Activated T-helper 2 cell treated with anti-CD3 and anti-CD28 coated beads, Interferon-gamma antibody, Interleukin-2, Interleukin-4, amounts not matched to agents 10 μg/mL and 5 μg/mL and 100 μg/mL, durations not matched to agents 14 hours and 24 hours and 36 hours (primary cell): ENCODE data around the gene TFAP2E. TPM values are rescaled to one million over a fixed set of nuclear protein-coding genes. Genes with fewer than 3 reads are reported as not detected.

Experiments
- DNase-seq: peaks from one replicate; pipeline ENCODE4 v3.0.0; 2021; ENCODE audit warnings: low spot score
- H3K27ac Mint-ChIP-seq: one replicate; pipeline ENCODE4 v1.8.0; 2021; ENCODE audit warnings: mixed read lengths
- H3K27me3 Mint-ChIP-seq: one replicate; pipeline ENCODE4 v1.8.0; 2021; ENCODE audit warnings: low read depth, mixed read lengths
- H3K36me3 Mint-ChIP-seq: one replicate; pipeline ENCODE4 v1.8.0; 2021; ENCODE audit warnings: low read depth, mixed read lengths
- H3K4me1 Mint-ChIP-seq: one replicate; pipeline ENCODE4 v1.8.0; 2021; ENCODE audit warnings: low read depth, mixed read lengths
- H3K4me3 Mint-ChIP-seq: one replicate; pipeline ENCODE4 v1.8.0; 2021; ENCODE audit warnings: low read depth, mild to moderate bottlenecking, moderate library complexity, mixed read lengths
- H3K9me3 Mint-ChIP-seq: one replicate; pipeline ENCODE4 v1.8.0; 2021; ENCODE audit warnings: mixed read lengths
- intact Hi-C: fragments of 100-400 bp; cut with micrococcal nuclease; formaldehyde crosslinking; loops from one replicate; pipeline ENCODE4 v1.15.1; 2023
- total RNA-seq: library from RNA; stranded (reverse); gene quantifications from 2 replicates; pipeline ENCODE4 v1.2.3, GENCODE V29; 2022

The TFAP2E gene
- total RNA-seq, 1 donor from 2014 or later = 0.50 TPM

DNA sequence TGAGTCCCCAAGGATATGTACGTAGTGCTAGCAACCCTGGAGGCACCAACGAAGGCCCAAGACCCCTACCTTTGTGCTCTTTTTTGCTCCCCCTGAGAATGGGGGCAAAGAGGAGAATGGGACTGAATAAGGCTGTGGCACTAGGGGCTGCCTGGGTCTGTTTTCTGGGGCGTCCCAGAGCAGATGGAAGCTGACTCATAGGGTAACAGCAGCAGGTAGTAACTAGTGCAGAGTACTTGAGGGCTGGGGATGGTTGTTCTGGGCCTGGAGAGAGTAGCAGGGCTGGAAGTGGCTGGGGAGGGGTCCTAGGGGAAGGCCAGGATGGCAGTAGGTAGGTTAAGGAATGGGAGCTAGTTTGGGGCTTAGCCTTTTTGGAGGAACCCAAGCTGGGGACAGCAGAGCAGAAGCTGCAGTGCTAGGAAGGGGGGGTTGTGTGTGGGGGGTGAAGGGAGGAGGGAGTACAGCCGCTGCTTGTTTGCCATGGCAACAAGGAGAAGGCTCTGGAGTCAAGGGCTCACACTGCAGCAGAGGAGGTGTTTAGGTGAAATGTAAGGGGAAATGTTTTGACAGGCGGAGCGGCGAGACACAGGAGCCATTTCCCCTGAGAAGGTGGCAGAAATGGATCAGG lies 13.7 kb upstream of the TFAP2E start:
- Mint-ChIP-seq H3K27me3 (no peaks in the 10 kb centered on the region), H3K36me3 (peaks cover 23% of the 10 kb centered on the region), H3K27ac (peak overlapping the region; percentile 13), H3K4me3 (peak overlapping the region; percentile 42), H3K4me1 (peaks cover 45% of the 10 kb centered on the region), H3K9me3 (no peaks in the 10 kb centered on the region)
- intact Hi-C loops = no loop called here
- DNase-seq = no peak

DNA sequence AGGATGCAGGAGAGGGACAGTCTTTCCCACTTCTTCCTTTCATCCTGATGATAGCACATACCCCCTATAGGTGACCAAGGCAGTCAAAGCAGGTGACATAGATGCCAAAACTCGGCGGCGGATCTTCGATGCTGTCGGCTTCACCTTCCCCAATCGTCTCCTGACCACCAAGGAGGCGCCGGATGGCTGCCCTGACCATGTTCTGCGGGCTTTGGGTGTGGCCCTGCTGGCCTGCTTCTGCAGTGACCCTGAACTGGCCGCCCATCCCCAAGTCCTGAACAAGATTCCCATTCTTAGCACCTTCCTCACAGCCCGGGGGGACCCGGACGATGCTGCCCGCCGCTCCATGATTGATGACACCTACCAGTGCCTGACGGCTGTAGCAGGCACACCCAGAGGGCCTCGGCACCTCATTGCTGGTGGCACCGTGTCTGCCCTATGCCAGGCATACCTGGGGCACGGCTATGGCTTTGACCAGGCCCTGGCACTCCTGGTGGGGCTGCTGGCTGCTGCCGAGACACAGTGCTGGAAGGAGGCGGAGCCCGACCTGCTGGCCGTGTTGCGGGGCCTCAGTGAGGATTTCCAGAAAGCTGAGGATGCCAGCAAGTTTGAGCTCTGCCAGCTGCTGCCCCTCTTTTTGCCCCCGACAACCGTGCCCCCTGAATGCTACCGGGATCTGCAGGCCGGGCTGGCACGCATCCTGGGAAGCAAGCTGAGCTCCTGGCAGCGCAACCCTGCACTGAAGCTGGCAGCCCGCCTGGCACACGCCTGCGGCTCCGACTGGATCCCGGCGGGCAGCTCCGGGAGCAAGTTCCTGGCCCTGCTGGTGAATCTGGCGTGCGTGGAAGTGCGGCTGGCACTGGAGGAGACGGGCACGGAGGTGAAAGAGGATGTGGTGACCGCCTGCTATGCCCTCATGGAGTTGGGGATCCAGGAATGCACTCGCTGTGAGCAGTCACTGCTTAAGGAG lies 12.6 kb upstream of the TFAP2E start:
- DNase-seq = no peak
- Mint-ChIP-seq H3K27ac (no peak overlapping the region), H3K27me3 (no peaks in the 10 kb centered on the region), H3K9me3 (no peaks in the 10 kb centered on the region), H3K4me1 (peaks cover 39% of the 10 kb centered on the region), H3K4me3 (no peak overlapping the region), H3K36me3 (peaks cover 21% of the 10 kb centered on the region)
- intact Hi-C loops = no loop called here

DNA sequence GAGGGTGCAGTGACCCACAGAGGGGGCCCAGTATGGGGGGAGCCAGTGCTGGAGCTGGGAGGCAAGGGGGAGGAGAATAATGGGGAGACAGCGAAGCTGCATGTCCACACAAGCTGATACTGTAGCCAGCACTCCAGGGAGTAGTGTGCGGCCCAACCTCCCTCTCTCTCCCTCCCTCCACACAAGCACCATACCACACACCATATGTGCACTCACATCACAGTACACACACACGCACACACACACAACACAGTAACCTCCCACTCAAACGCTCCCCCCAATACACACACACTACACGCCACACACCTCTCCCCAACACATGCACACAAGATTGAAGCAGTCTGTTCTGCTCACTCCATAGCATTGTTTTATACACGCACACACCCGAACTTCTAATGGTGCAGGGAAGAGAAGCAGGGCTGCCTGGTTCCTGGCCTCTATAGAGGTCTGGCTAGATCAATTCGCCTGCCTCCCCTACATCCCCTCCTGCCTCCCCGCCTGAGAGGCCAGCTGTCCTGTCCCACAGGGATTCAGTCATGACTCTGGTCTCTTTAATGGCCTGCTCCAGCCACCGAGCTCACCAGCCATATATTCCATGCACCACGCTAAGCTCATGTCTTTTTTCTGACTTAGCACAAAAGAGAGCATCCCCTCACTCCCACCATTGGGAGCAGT lies 11.7 kb upstream of the TFAP2E start:
- no peak for DNase-seq
- Mint-ChIP-seq H3K36me3 (peaks cover 23% of the 10 kb centered on the region), H3K27me3 (no peaks in the 10 kb centered on the region), H3K27ac (no peak overlapping the region), H3K4me1 (peaks cover 30% of the 10 kb centered on the region), H3K4me3 (no peak overlapping the region), H3K9me3 (no peaks in the 10 kb centered on the region)
- intact Hi-C loops = no loop called here

DNA sequence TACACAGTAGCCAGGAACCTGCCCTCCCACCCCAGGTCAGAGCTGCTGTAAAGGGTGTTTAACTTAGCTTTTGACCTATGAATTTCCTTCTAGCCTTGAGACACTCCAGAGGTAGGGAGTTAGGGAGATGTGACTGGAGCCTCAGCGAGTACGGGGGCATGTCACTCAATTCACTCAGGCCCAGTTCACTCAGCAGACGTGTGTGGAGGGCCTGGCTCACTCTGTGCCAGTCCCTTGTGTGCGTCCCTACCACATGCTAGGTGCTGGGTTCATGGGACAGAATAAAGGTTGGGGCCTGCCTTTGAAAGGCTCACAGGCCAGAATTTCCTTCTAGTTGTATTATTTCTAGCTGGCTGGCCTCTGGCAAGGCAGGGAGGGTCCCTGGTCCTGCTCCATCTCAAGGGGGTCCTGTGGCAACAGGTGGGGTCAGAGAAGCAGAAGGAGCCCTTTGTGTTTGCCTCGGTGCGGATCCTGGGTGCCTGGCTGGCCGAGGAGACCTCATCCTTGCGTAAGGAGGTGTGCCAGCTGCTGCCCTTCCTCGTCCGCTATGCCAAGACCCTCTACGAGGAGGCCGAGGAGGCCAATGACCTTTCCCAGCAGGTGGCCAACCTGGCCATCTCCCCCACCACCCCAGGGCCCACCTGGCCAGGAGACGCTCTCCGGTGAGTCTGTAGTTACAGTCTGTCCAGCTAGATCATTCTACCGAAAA lies 11.0 kb upstream of the TFAP2E start:
- H3K4me1 Mint-ChIP-seq = peaks cover 27% of the 10 kb centered on the region
- no peaks in the 10 kb centered on the region for H3K27me3 Mint-ChIP-seq
- no peak for DNase-seq
- no peak overlapping the region for H3K27ac Mint-ChIP-seq
- no peak overlapping the region for H3K4me3 Mint-ChIP-seq
- intact Hi-C loops = no loop called here
- no peaks in the 10 kb centered on the region for H3K9me3 Mint-ChIP-seq
- H3K36me3 Mint-ChIP-seq = peaks cover 28% of the 10 kb centered on the region

DNA sequence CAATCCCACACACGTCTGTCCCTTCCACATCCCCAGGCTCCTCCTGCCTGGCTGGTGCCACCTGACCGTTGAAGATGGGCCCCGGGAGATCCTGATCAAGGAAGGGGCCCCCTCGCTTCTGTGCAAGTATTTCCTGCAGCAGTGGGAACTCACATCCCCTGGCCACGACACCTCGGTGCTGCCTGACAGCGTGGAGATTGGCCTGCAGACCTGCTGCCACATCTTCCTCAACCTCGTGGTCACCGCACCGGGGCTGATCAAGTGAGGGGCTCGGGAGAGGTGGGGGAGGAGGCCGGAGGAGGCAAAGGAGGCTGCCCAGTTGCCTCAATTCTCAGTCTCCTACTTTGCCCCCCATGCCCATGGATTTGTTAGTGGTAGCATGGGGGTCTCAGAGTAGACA lies 9.9 kb upstream of the TFAP2E start:
- intact Hi-C loops = no loop called here
- H3K36me3 Mint-ChIP-seq = peaks cover 28% of the 10 kb centered on the region

DNA sequence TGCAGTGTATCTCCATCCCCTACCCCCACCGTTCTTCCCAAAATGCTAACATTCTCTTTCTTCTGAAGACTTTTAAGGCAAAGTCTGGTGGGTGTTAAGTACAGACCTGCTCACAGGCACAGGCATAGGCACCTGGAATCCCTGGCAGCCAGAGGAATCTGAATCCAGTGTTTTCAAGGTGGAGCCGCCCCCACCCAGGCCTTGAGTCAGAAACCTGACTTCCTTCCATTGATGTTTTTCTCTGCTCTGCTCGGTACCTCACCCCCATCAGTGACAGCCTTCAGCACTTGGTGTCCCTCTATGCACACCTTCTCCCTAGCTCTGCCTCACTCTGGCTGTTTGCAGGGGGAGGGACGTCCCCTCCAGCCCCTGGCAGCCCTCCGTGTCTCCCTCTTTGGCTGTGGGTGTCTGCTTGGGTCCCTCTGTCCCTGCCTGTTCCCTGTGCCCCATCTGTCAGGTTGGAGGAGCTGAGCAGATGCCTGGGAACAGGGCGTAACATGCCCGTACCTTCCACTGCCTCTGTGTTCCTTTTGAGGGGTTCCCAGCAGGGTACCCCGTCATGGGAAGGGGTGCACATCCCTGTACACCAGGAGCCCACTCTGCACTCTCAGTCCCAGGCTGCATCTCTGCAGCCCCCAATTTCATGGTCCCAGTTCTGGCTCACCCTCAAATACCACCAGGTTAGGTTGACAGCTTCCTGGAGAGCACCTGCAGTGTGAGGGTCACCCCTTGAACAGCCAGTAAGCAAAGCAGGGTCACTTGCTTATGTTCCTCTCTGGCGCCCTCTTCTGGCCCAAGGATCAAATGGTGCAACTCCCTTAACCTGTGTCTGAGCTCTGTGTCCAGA lies 8.9 kb upstream of the TFAP2E start:
- H3K36me3 Mint-ChIP-seq = peaks cover 28% of the 10 kb centered on the region
- peak; percentile 71 for DNase-seq
- no peaks in the 10 kb centered on the region for H3K27me3 Mint-ChIP-seq
- no peaks in the 10 kb centered on the region for H3K9me3 Mint-ChIP-seq
- no peak overlapping the region for H3K27ac Mint-ChIP-seq
- H3K4me3 Mint-ChIP-seq = no peak overlapping the region
- intact Hi-C loops = loop anchor here (1.0 kb wide), 1 partner anchor 113 kb away; no protein-coding TSS in a partner anchor
- peaks cover 21% of the 10 kb centered on the region for H3K4me1 Mint-ChIP-seq

More for the DNA sequence above, 9.9 kb upstream of the TFAP2E start:
- DNase-seq = no peak
- H3K27ac Mint-ChIP-seq = no peak overlapping the region
- no peaks in the 10 kb centered on the region for H3K27me3 Mint-ChIP-seq
- H3K4me3 Mint-ChIP-seq = no peak overlapping the region
- H3K9me3 Mint-ChIP-seq = no peaks in the 10 kb centered on the region
- H3K4me1 Mint-ChIP-seq = peaks cover 27% of the 10 kb centered on the region

DNA sequence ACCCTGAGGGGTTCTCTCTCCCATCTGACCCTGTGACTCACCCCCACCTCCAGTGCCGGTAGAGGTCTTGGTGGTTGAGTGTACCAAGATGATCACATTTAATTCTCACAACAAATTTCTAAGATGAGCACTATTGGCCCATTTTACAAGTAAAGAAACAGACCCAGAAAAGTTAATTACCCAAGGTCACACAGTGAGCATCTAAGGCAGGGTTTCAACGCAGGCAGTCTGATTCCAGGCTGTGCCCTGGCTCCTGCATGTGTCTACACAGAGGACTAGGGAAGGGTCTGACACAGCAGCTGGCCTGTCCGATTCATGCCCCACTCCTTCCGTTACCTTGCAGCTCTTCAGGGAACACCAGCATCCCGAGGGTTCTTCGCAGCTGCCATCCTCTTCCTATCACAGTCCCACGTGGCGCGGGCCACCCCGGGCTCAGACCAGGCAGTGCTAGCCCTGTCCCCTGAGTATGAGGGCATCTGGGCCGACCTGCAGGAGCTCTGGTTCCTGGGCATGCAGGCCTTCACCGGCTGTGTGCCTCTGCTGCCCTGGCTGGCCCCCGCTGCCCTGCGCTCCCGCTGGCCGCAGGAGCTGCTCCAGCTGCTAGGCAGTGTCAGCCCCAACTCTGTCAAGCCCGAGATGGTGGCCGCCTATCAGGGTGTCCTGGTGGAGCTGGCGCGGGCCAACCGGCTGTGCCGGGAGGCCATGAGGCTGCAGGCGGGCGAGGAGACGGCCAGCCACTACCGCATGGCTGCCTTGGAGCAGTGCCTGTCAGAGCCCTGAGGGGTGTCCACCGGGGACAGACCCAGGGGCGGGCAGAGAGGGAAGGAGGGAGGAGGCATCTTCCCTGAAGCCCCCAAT lies 8.0 kb upstream of the TFAP2E start:
- H3K4me1 Mint-ChIP-seq = peaks cover 19% of the 10 kb centered on the region
- no peaks in the 10 kb centered on the region for H3K27me3 Mint-ChIP-seq
- no peaks in the 10 kb centered on the region for H3K9me3 Mint-ChIP-seq
- H3K4me3 Mint-ChIP-seq = no peak overlapping the region
- no peak for DNase-seq
- H3K36me3 Mint-ChIP-seq = peaks cover 28% of the 10 kb centered on the region
- no peak overlapping the region for H3K27ac Mint-ChIP-seq
- intact Hi-C loops = loop anchor here (1.0 kb wide), 1 partner anchor 114 kb away; no protein-coding TSS in a partner anchor

DNA sequence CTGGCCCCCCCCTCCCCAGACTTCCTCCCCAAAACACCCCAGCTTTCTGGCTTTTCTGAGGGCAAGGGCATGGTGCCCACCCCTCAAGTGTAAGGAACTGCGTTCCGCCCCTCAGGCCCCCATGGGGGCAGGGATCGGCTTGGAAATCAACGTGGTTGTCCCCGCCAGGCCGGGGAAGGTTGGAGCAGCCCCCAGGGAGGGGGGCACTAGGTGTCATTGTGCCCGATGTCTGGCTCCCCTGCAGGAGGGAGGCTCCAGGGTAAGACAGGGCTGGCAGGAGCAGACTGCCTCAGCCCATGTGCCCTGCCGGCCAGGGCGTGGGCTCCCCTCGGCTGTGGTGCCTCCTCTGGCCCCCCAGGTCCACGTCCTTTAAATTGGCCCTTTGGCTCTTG lies 7.4 kb upstream of the TFAP2E start:
- Mint-ChIP-seq H3K4me1 (peaks cover 19% of the 10 kb centered on the region), H3K36me3 (peaks cover 28% of the 10 kb centered on the region), H3K27me3 (peaks cover 5% of the 10 kb centered on the region), H3K27ac (no peak overlapping the region), H3K9me3 (no peaks in the 10 kb centered on the region), H3K4me3 (no peak overlapping the region)
- no peak for DNase-seq
- intact Hi-C loops = no loop called here

DNA sequence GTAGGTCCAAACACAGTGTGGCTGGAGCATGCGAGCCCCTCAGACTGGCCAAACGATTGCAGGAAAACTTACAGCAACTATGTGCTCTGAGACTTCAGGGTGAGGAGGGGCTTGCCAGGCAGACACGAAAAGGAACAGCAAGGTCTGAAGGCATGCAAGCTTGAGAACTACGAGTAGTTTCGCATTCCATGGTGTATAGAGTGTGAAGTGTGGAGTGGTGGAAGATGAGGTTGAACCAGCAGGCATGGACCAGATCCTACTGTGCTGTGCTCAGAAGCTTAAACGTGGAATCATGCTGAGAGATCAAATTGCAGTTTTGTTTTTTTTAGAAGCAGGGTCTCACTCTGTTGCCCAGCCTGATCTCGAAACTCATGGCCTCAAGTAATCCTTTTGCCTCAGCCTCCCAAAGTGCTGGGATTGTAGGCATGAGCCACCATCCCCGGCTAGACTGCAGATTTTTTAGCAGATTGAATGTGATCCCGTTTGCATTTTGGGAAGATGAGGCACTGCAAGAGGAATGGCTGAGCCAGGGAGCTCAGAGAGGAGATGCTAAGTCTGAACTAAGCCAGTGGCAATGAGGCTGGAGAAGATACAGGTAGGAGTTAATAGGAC lies 5.1 kb upstream of the TFAP2E start:
- Mint-ChIP-seq H3K4me1 (peaks cover 12% of the 10 kb centered on the region), H3K36me3 (peaks cover 22% of the 10 kb centered on the region), H3K4me3 (no peak overlapping the region), H3K27ac (no peak overlapping the region), H3K27me3 (peaks cover 20% of the 10 kb centered on the region), H3K9me3 (no peaks in the 10 kb centered on the region)
- intact Hi-C loops = no loop called here
- no peak for DNase-seq

DNA sequence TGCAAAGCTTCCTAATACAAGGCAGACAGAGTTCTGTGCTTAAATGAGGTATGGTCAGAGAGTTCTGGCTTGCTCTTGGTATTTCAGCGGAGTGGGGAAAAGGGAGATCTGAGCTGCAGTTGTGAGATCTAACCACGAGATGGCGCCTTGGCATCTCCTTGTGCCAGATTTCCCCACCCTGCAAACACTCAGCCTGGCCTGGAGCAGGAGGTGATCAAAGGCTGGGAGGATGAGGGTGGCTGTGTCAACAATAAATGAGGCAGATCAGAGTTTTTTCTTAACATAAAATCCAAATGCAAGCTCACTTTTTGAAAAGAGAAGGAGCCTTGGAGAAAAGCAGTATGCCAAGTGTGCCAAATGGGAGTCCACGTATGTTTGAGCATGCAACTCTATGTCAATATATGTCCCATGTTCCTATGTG lies 4.1 kb upstream of the TFAP2E start:
- Mint-ChIP-seq H3K4me3 (no peak overlapping the region), H3K27me3 (peaks cover 20% of the 10 kb centered on the region), H3K4me1 (peaks cover 8% of the 10 kb centered on the region), H3K9me3 (no peaks in the 10 kb centered on the region), H3K27ac (no peak overlapping the region), H3K36me3 (peaks cover 16% of the 10 kb centered on the region)
- DNase-seq = peak; percentile 50
- intact Hi-C loops = loop anchor here (1.0 kb wide), 2 partner anchors 146 to 205 kb away; no protein-coding TSS in a partner anchor

DNA sequence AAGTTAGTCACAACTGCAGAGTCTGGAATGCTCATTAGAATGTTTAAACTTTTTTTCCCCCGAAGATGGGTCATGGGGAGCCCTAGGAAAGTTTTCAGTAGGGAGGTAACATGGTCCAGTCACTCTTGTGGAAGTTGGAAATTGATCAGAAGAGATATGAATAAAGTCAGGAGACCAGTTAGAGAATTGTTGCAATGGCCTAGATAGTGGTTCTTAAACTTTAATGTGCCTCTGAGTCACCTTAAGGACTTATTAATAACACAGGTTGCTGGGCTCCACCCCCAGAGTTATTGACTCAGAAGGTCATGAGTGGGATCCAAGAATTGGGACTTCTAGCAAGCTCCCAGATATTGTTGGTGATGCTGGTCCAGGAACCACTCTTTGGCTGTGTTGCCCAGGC lies 3.2 kb upstream of the TFAP2E start:
- peaks cover 22% of the 10 kb centered on the region for H3K27me3 Mint-ChIP-seq
- intact Hi-C loops = loop anchor here (1.0 kb wide), 2 partner anchors 145 to 204 kb away; no protein-coding TSS in a partner anchor
- H3K9me3 Mint-ChIP-seq = no peaks in the 10 kb centered on the region
- no peak for DNase-seq
- H3K4me3 Mint-ChIP-seq = no peak overlapping the region
- no peak overlapping the region for H3K27ac Mint-ChIP-seq
- H3K36me3 Mint-ChIP-seq = peaks cover 7% of the 10 kb centered on the region
- H3K4me1 Mint-ChIP-seq = peaks cover 1% of the 10 kb centered on the region
